GM19463 (cell line): ENCODE data around the gene MAGEB1.

Experiments used
- ATAC-seq: cut with Tn5 transposase; IDR thresholded peaks from one replicate; pipeline ENCODE4 v1.9.1; 2021; ENCODE audit warnings: mild to moderate bottlenecking, moderate library complexity; ENCODE audit not compliant: unreplicated experiment

The MAGEB1 gene

GRCh38 chrX:30296408-30297254 is 49.7 kb downstream of the MAGEB1 start:
- ATAC-seq: no peak

GRCh38 chrX:30301208-30301607 is 54.3 kb downstream of the MAGEB1 start:
- no peak for ATAC-seq
